T-cell (primary cell): Measurements from ENCODE around the gene HSPD1. TPM values are rescaled to one million over a fixed set of nuclear protein-coding genes. Genes with fewer than 3 reads are reported as not detected.
A peak's percentile ranks its signal among the peaks of the same experiment; 100 is the strongest.
"Not testable (repeated sequence)": the region's sequence is repeated elsewhere in the genome, so short reads cannot be mapped to it uniquely, and the experiment has no call there.

Experiments
- ATAC-seq, 4 experiments: fragments of 200-7000 bp in 3 of 4; fragments of 150-1000 bp in 1 of 4; cut with Tn5 transposase; replicated peaks in 1 of 4; 1 replicate in 3 of 4; 2 replicates in 1 of 4; pipeline ENCODE4 v1.10.0; 2021; ENCODE audit warnings: moderate library complexity in 3 of 4, mild to moderate bottlenecking in 2 of 4, moderate number of reproducible peaks in 1 of 4
- CTCF ChIA-PET, 2 donors: fragments of 300-600 bp; sonication (Branson Sonifier 250); formaldehyde crosslinking; loops; one replicate each; lab custom pipeline; 2022; ENCODE audit warnings: antibody characterized with exemption in 2 of 2; lab: Charles Lee
- POLR2A ChIA-PET, 2 donors: fragments of 300-600 bp; sonication (Branson Sonifier 250); formaldehyde crosslinking; loops; one replicate each; lab custom pipeline; 2022; ENCODE audit warnings: antibody characterized with exemption in 2 of 2; lab: Charles Lee
- DNase-seq, 35 experiments: peaks; one replicate each; pipeline versions ENCODE4 v3.0.0 to v3.0.0-alpha.2; 2013 to 2023
- H3K27ac ChIP-seq: one replicate; pipeline ENCODE4 v1.5.1; 2013; ENCODE audit warnings: low read length
- H3K27me3 ChIP-seq, 2 experiments: replicated peaks in 1 of 2; 1 replicate in 1 of 2; 2 replicates in 1 of 2; pipeline versions ENCODE4 v1.6.1 to v1.7.0; 2013; ENCODE audit warnings: low read length in 1 of 2, mixed read lengths in 1 of 2; ENCODE audit not compliant: control insufficient read depth in 2 of 2, insufficient read depth in 2 of 2; ENCODE audit errors: extremely low read depth in 1 of 2
- H3K36me3 ChIP-seq, 2 donors: 1 replicate in 1 of 2; 2 replicates in 1 of 2; pipeline versions ENCODE4 v1.6.1 to v1.7.0; 2013; ENCODE audit warnings: low read length in 1 of 2; ENCODE audit not compliant: control insufficient read depth in 2 of 2, insufficient read depth in 1 of 2; ENCODE audit errors: extremely low read depth in 1 of 2
- H3K4me1 ChIP-seq, 2 experiments: 1 replicate in 1 of 2; 2 replicates in 1 of 2; pipeline versions ENCODE4 v1.6.1 to v1.7.0; 2013; ENCODE audit warnings: low read length in 2 of 2, mixed read lengths in 1 of 2; ENCODE audit not compliant: insufficient read depth in 2 of 2, control insufficient read depth in 1 of 2; ENCODE audit errors: extremely low read depth in 1 of 2
- H3K4me3 ChIP-seq, 2 donors: 1 replicate in 1 of 2; 2 replicates in 1 of 2; pipeline versions ENCODE4 v1.5.1 to v1.7.0; 2013; ENCODE audit warnings: mild to moderate bottlenecking in 2 of 2, low read length in 1 of 2, moderate library complexity in 1 of 2; ENCODE audit not compliant: control insufficient read depth in 1 of 2; ENCODE audit errors: extremely low read depth in 1 of 2
- H3K9me3 ChIP-seq: 2 replicates; pipeline ENCODE4 v1.7.0; 2013
- H3K27ac Mint-ChIP-seq, 2 donors: one replicate each; pipeline ENCODE4 v1.8.0; 2020 to 2021; ENCODE audit warnings: mild to moderate bottlenecking in 2 of 2, mixed read lengths in 2 of 2
- H3K27me3 Mint-ChIP-seq, 2 donors: one replicate each; pipeline ENCODE4 v1.8.0; 2021 to 2022; ENCODE audit warnings: mixed read lengths in 2 of 2
- H3K36me3 Mint-ChIP-seq: one replicate; pipeline ENCODE4 v1.8.0; 2021; ENCODE audit warnings: mixed read lengths
- H3K4me1 Mint-ChIP-seq, 3 donors: one replicate each; pipeline ENCODE4 v1.8.0; 2020 to 2022; ENCODE audit warnings: mixed read lengths in 3 of 3, mild to moderate bottlenecking in 1 of 3
- H3K4me3 Mint-ChIP-seq, 3 donors: one replicate each; pipeline ENCODE4 v1.8.0; 2020 to 2022; ENCODE audit warnings: mild to moderate bottlenecking in 3 of 3, mixed read lengths in 3 of 3, moderate library complexity in 3 of 3
- H3K9me3 Mint-ChIP-seq, 3 donors: one replicate each; pipeline ENCODE4 v1.8.0; 2020 to 2022; ENCODE audit warnings: mixed read lengths in 3 of 3
- WGBS: methylation state at CpG from one replicate; pipeline ENCODE4 v1.1.5; 2013; ENCODE audit warnings: missing lambda C conversion rate; ENCODE audit not compliant: insufficient coverage; 5-methylcytosine and 5-hydroxymethylcytosine counted together
- total RNA-seq, 35 experiments: library from RNA in 6 of 35; stranded (reverse) in 6 of 35; fragments of 120-200 nt in 1 of 35; gene quantifications; one replicate each; pipeline versions ENCODE4 v1.2.1 to v1.2.4 and lab custom pipeline; 2013 to 2026

The HSPD1 gene
- total RNA-seq, 5 donors from 2014 or later (not counting 1 experiment from before 2014, with no cell fraction given): 125 to 164 (median 130) TPM

- no peaks in the 10 kb centered on the region for H3K9me3 ChIP-seq
- CTCF ChIA-PET: interaction anchor here in 1 of 2 donors (0.5 to 0.7 kb wide), 2 partner anchors 39 to 391 kb away, joined by 3 to 4 read pairs; no protein-coding TSS in a partner anchor
- POLR2A ChIA-PET: interaction anchor here in 1 of 2 donors (1.8 kb wide), 1 partner anchor 44 kb away, joined by 5 read pairs; no protein-coding TSS in a partner anchor
- ATAC-seq (no peak), DNase-seq (no peak)
- Mint-ChIP-seq H3K36me3 (peaks cover 36% of the 10 kb centered on the region), H3K4me1 (peaks cover 50 to 54% (median 52%) of the 10 kb centered on the region in 3 donors), H3K9me3 (no peaks in the 10 kb centered on the region), H3K4me3 (peak overlapping the region in 1 of 3 donors; percentile 92), H3K27me3 (no peaks in the 10 kb centered on the region), H3K27ac (peak overlapping the region; percentile 48 to 98)
- peaks cover 0 to 53% of the 10 kb centered on the region in 2 donors for H3K36me3 ChIP-seq
- no peaks in the 10 kb centered on the region for H3K27me3 ChIP-seq
- H3K4me1 ChIP-seq: peaks cover 16 to 24% of the 10 kb centered on the region in 2 experiments
- H3K27ac ChIP-seq: no peak overlapping the region
- H3K4me3 ChIP-seq: no peak overlapping the region
Measured at GRCh38 chr2:197496695-197497094, 2.9 kb downstream of the HSPD1 start.

GRCh38 chr2:197495433-197496134, 4.1 kb downstream of the HSPD1 start:
- ChIA-PET CTCF (interaction anchor here in 1 of 2 donors (1.0 kb wide), 1 partner anchor 21 kb away, joined by 3 read pairs; no protein-coding TSS in a partner anchor), POLR2A (interaction anchor here (0.5 to 1.8 kb wide), 3 partner anchors 14 to 210 kb away, joined by 3 to 5 read pairs (median 3); partner anchors contain the start of gene MARS2 (in 1 of the 2))
- Mint-ChIP-seq H3K9me3 (no peaks in the 10 kb centered on the region), H3K27me3 (no peaks in the 10 kb centered on the region), H3K4me3 (no peak overlapping the region), H3K36me3 (peaks cover 42% of the 10 kb centered on the region), H3K27ac (peak overlapping the region; percentile 15 to 98), H3K4me1 (peaks cover 38 to 46% (median 41%) of the 10 kb centered on the region in 3 donors)
- Histone ChIP-seq H3K4me1 (peaks cover 10 to 17% of the 10 kb centered on the region in 2 experiments), H3K9me3 (no peaks in the 10 kb centered on the region), H3K36me3 (peaks cover 0 to 63% of the 10 kb centered on the region in 2 donors), H3K4me3 (no peak overlapping the region), H3K27ac (no peak overlapping the region), H3K27me3 (no peaks in the 10 kb centered on the region)
- ATAC-seq (no peak), DNase-seq (no peak)
- no CpG with 5 or more reads among the region's 2 CpGs for WGBS

- Histone ChIP-seq H3K4me3 (no peak overlapping the region), H3K9me3 (no peaks in the 10 kb centered on the region), H3K27ac (no peak overlapping the region), H3K36me3 (peaks cover 10 to 61% of the 10 kb centered on the region in 2 donors), H3K27me3 (no peaks in the 10 kb centered on the region), H3K4me1 (no peaks in the 10 kb centered on the region)
- DNase-seq (no peak), ATAC-seq (no peak)
- Mint-ChIP-seq H3K27ac (peak overlapping the region in 1 of 2 donors; percentile 23), H3K4me1 (no peaks in the 10 kb centered on the region), H3K9me3 (peaks cover 0 to 4% (median 0%) of the 10 kb centered on the region in 3 donors), H3K27me3 (no peaks in the 10 kb centered on the region), H3K36me3 (peaks cover 58% of the 10 kb centered on the region), H3K4me3 (no peak overlapping the region)
- CTCF ChIA-PET: no interaction called here
- WGBS: 100% methylated on average over 2 of the region's 4 CpGs
- POLR2A ChIA-PET: interaction anchor here in 1 of 2 donors (0.6 kb wide), 1 partner anchor 11 kb away, joined by 3 read pairs; no protein-coding TSS in a partner anchor
Measured at GRCh38 chr2:197487385-197487784, 12.3 kb downstream of the HSPD1 start.

DNA sequence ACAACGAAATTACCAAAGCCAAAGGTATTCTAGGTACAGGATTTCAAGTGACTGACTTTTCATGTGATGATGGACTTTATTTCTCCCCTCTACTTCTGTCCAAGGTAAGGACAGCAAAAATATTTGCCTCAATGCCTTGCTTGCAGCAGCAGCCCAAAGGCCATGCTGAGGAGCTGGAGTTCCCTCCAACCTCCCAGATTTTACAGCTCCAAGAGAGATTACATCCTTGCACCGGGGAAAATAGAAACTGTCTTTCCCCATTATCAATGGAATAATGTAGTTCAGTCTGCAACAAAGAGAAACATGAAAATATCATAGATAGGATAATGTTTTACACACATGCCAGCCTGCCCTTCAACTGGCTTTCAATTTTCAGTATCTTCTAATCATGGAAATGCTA, 13.5 kb downstream of the HSPD1 start:
- no peak for ATAC-seq
- Mint-ChIP-seq H3K4me3 (no peak overlapping the region), H3K9me3 (peaks cover 0 to 4% (median 0%) of the 10 kb centered on the region in 3 donors), H3K27me3 (no peaks in the 10 kb centered on the region), H3K27ac (peak overlapping the region in 1 of 2 donors; percentile 56), H3K4me1 (no peaks in the 10 kb centered on the region), H3K36me3 (peaks cover 58% of the 10 kb centered on the region)
- no CpG with 5 or more reads among the region's 2 CpGs for WGBS
- POLR2A ChIA-PET: no interaction called here
- no peak for DNase-seq
- Histone ChIP-seq H3K4me1 (no peaks in the 10 kb centered on the region), H3K9me3 (no peaks in the 10 kb centered on the region), H3K4me3 (no peak overlapping the region), H3K36me3 (peaks cover 10 to 52% of the 10 kb centered on the region in 2 donors), H3K27ac (no peak overlapping the region), H3K27me3 (no peaks in the 10 kb centered on the region)
- CTCF ChIA-PET: no interaction called here

DNA sequence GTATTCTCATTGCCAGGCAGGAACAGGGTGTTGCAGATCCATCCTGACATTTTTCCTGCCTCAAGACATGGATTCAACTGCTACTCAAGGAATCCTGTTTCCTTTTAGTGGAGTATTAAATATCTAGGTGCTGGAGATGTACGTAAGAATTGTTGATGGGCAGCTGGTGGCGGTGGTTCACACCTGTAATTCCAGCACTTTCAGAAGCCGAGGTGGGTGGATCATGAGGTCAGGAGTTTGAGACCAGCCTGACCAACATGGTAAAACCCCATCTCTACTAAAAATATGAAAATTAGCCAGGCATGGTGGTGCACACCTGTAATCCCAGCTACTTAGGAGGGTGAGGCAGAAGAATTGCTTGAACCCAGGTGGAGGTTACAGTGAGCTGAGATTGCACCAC, 15.4 kb downstream of the HSPD1 start:
- CTCF ChIA-PET: interaction anchor here in 1 of 2 donors (0.6 kb wide), 1 partner anchor 31 kb away, joined by 4 read pairs; no protein-coding TSS in a partner anchor
- H3K4me1 Mint-ChIP-seq: not testable (repeated sequence)

GRCh38 chr2:197480165-197481036, 19.2 kb downstream of the HSPD1 start:
- H3K4me1 Mint-ChIP-seq: no peaks in the 10 kb centered on the region
- Histone ChIP-seq H3K27me3 (no peaks in the 10 kb centered on the region), H3K9me3 (no peaks in the 10 kb centered on the region), H3K4me3 (no peak overlapping the region), H3K36me3 (peaks cover 12 to 44% of the 10 kb centered on the region in 2 donors), H3K4me1 (no peaks in the 10 kb centered on the region), H3K27ac (no peak overlapping the region)
- ChIA-PET CTCF (no interaction called here), POLR2A (interaction anchor here (0.5 to 0.7 kb wide), 3 partner anchors 8 to 30 kb away, joined by 3 to 5 read pairs (median 4); no protein-coding TSS in a partner anchor)
- no CpG with 5 or more reads among the region's 9 CpGs for WGBS
- DNase-seq (no peak), ATAC-seq (peak in 1 of 4 experiments; percentile 26)
- H3K27me3 Mint-ChIP-seq: no peaks in the 10 kb centered on the region
- H3K4me3 Mint-ChIP-seq: no peak overlapping the region
- H3K36me3 Mint-ChIP-seq: peaks cover 49% of the 10 kb centered on the region
- H3K9me3 Mint-ChIP-seq: peaks cover 0 to 4% (median 0%) of the 10 kb centered on the region in 3 donors
- peak overlapping the region in 1 of 2 donors; percentile 39 for H3K27ac Mint-ChIP-seq

More for the DNA sequence above, 15.4 kb downstream of the HSPD1 start:
- WGBS: no CpG with 5 or more reads among the region's 3 CpGs
- H3K36me3 Mint-ChIP-seq: peaks cover 55% of the 10 kb centered on the region
- H3K4me3 Mint-ChIP-seq, H3K27ac ChIP-seq, H3K9me3 ChIP-seq, DNase-seq, H3K27me3 ChIP-seq, H3K27me3 Mint-ChIP-seq, H3K9me3 Mint-ChIP-seq, ATAC-seq, H3K27ac Mint-ChIP-seq, POLR2A ChIA-PET, H3K4me1 ChIP-seq, H3K4me3 ChIP-seq: not testable (repeated sequence)
- H3K36me3 ChIP-seq: peaks cover 17 to 41% of the 10 kb centered on the region in 2 donors
